ENCODE data around the gene MRTFB.

MRTFB gene

DNA sequence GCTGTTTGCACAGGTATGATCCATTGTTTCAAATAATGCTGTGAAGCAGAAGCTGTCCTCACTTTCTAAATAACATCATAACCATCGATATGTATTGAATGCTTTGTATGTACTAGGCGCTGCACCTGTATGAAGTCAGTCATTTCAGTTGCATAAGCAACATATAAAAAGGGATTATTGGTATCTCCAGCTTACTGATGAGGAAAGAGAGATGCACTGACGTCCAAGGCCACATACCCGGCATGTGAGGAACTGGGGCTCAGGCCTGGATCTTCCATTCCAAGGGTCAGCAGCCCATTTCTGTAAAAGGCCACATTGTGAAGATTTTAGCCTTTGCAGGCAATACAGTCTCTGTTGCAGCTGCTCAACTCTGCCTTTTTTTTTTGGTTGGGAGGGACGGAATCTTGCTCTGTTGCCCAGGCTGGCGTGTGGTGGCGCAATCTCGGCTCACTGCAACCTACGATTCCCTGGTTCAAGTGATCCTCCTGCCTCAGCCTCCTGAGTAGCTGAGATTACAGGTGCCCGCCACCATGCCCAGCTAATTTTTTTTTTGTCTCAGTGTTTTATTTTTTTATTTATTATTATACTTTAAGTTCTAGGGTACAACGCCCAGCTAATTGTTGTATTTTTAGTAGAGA lies 244.7 kb downstream of the MRTFB start:
- FAIRE-seq = no peak

Measured in G401.6 (cell line).